Activated CD4-positive, alpha-beta T cell treated with anti-CD3 and anti-CD28 coated beads, Interleukin-2, amount 50 U/mL, for 48 hours (primary cell): ENCODE data around the gene DNAL4.

ENCODE experiments used
- DNase-seq, 2 experiments: peaks; one replicate each; pipeline ENCODE4 v3.0.0-alpha.2; 2020

DNAL4 gene, protein sequence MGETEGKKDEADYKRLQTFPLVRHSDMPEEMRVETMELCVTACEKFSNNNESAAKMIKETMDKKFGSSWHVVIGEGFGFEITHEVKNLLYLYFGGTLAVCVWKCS

GRCh38 chr22:38793721-38794466 is at the start of gene DNAL4:
Gene DNAL4 (minus strand): TSS chr22:38794143. CDS start chr22:38782731, 11,412 bp downstream.
- peak; percentile 94 to 96 for DNase-seq

GRCh38 chr22:38843201-38843656 is 49.3 kb upstream of the DNAL4 start:
- DNase-seq, result peak; percentile 55 to 62

DNA sequence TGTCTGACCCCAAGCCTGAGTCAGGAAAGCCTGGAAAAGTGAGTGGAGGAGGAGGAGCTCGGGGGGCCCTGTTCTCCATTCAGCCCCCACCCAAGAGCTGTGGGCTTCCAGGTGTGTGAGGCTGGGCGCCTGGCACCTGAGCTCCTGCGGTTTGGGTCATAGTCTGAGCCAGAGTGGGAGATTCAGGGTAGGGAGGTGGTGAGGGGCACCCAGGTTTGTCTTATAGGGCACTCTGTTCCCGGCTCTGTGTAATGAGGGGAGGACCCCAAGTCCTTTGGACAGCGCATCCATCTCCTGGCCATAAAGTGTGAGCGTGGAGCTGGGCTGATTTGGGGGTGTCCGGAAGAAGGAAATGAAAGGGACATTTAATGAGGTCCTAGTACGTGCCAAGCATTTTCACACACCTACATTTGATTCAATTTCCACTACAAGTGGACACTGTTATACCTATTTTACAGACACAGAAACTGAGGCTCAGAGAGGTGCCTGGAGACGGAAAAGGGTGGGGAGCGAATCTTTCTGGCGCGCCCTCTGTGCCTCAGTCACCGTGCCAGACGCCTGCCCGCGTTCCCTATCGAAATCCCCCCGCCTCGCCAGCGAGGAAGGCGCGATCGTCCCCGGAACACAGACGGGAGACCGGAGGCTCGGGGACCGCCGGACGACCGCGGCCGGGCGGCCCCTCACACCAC is 48.7 kb upstream of the DNAL4 start:
- no peak for DNase-seq

DNA sequence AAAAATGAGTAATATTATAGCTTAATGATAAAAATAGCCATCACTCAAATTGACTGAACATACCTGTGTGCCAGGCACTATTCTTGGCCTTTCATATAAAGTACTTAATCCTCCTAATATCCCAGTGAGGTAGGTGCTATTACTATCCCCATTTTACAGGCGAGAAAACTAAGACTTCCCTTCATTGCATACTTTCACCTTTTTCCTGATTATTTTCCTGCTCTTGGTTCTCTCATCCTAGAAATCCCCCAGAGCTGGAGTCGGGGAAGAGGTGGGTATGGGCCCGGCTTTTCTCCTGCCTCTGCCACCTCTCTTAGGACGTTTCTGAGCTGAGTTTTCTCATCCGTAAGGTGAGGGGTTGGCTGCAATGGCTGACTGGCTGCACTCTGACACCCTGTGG is 47.7 kb upstream of the DNAL4 start:
- DNase-seq, result no peak

- DNase-seq, result no peak
Measured at GRCh38 chr22:38841211-38841610, 47.3 kb upstream of the DNAL4 start.

- no peak for DNase-seq
Measured at GRCh38 chr22:38840129-38840528, 46.2 kb upstream of the DNAL4 start.

GRCh38 chr22:38839686-38840085 is 45.7 kb upstream of the DNAL4 start:
- DNase-seq, result no peak

DNA sequence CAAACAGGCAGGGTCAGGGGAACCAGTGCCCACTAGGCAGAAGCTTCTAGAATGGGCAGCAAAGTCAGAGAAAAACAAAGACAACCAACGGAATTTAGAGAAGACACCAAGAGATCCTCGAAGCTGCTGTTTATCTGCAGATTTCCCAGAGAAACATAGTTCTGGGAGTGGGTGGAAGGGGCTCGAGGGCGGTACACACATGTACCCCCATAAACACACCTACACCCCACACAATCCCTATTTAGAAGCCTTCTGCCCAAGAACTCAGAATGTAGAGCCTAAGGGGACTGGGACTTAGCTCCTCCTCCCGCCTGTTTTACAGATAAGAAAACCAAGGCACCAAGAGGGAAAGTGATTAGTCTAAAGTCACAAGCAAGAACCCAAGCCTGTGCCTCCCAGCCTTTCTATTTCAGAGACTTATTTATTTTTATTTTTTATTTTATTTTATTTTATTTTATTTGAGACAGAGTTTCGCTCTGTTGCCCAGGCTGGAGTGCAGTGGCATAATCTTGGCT is 43.5 kb upstream of the DNAL4 start:
- no peak for DNase-seq

GRCh38 chr22:38835888-38836301 is 42.0 kb upstream of the DNAL4 start:
- no peak for DNase-seq

GRCh38 chr22:38834991-38835390 is 41.0 kb upstream of the DNAL4 start:
- DNase-seq, result no peak

DNA sequence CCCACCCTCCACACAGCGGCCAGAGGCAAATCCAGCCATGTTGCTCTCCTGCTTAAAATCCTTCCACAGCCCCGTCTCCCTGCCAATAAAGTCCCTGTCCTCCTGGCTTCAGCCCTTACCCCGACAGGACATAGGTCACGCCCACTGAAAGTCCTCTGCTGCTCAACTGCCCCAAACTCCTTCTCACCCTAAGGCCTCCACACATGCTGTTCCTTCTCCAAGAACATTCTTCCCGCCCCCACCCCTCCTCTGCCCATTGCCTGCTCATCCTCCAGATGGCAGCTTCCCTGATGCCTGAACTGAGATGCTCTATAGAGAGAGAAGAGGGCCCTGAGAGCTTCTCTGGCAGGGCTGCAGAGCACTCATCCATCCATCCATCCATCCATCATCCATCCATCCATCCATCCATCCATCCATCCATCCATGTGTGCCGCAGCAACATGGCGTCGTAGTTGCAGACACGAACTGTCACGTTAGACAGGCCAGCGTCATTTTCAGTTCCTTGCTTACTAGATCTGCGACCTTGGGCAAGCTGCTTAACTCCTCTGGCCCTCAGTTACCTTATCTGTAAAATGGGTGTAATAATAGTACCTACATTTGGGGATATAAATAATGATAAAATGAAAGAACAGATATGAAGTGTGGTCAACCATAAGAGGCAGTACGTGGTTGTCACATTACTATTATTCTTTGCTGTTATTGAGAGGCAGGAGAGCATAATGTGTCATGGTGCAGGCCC is 40.4 kb upstream of the DNAL4 start:
- DNase-seq, result no peak

DNA sequence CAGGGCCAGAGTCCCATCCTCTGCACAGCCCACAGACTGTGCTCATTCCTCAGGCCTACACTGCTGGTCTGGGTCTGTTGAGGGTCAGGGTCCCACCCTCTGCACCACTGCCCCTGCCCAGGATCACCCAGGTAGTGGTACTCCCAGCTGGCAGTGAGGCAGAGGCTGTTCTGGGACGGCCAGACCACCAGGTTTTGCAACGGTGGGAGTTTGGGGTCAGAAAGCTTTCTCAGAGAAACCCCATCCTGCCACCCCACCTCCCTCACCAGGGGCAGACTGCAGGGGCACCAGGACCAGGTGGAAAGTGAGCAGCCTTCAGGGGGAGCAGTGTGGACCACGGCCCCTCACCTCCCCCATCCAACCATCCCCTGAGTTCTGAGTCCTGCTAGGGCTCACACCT is 39.1 kb upstream of the DNAL4 start:
- no peak for DNase-seq

GRCh38 chr22:38832005-38832978 is 38.3 kb upstream of the DNAL4 start:
- DNase-seq, result no peak

DNA sequence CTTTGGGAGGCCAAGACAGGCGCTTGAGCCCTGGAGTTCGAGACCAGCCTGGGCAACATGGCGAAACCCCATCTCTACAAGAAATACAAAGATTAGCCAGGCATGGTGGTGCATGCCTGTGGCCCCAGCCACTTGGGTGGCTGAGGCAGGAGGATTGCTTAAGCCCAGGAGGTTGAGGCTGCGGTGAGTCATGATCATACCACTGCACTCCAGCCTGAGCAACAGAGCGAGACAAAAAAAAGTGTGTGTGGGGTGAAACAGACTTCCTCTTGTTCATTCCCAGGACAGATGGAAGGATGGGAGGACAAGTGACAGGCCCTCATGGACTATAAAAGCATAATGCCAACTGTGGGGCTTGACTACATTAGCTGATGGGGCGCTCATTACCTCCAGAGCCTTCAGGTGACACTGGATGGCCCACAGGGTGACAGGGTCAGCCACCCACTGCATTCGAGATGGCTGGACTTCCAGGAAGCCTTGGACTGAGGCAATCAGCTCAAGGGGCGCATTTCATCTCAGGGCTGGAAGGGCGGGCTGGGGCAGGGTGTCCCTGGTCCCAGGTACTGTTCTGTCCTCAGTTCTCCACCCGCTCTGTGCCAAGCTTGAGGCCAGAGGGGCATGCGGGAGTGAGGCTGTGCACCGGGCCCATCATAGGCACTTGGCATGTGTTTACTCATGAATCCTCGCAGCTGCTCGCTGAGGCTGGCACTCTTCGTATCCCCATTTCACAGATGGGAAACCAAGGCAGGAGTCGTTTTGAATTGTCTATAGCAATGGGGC is 37.4 kb upstream of the DNAL4 start:
- no peak for DNase-seq

DNA sequence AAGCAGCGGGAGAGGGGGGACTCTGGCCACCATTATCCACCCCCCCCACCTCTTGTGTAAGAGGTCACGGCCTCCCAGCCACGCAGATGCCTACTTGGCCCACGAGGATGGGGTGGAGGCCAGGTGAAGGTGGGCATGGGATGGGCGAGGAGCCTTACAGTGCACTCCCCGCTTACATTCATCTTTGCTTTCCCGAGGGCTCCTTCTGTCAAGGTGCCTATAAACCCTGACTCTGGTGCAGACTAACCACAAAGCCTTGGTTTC is 36.8 kb upstream of the DNAL4 start:
- DNase-seq, result no peak

- DNase-seq, result no peak
Measured at GRCh38 chr22:38830026-38830844, 36.3 kb upstream of the DNAL4 start.

GRCh38 chr22:38829485-38829884 is 35.5 kb upstream of the DNAL4 start:
- DNase-seq, result no peak

DNA sequence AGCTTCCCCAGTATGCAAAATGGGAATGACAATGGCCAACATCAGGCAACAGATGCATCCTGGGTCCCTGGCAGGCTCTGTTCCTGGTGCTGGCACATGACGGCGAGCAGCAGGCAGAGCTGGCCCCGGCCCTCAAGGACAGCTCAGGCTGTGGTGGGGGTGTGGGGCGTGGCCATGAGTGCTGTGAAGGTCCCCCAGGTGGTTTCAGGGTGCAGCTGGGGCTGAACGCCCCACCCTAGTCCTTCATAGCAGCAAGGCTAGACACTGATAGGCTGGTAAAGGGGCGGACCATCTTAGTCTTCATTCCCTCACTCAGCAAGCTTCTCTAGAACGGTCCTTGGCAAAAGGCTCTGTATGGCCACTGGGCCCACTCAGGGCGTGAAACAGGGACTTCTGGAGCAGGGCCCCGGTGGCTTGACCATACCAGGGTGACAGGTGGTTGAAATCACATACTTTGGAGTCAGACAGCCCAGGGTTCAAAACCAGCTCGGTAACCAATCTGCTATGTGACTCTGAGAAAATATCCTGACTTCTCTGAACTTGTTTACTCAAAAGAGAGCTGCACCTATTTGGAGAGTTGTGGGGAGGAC is 34.8 kb upstream of the DNAL4 start:
- no peak for DNase-seq

DNA sequence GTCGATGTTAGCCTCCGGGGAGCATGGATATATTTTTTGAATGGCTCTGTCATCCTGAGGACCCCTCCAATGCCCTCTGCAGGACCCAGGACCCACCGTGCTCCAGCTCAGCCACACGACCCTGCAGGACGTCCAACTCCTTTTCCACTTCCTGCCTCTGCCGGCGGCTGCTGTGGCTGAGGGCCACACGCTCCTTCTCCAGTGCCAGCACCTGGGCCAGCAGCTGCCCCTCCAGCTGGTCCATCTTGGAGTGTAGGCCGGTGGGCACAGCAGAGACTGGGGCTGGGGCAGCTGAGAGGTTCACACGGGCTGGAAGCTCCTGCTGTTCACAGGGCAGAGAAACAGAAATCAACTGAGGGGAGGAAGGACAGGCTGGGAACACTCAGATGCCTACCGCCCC is 34.2 kb upstream of the DNAL4 start:
- DNase-seq, result no peak

GRCh38 chr22:38827510-38827909 is 33.6 kb upstream of the DNAL4 start:
- no peak for DNase-seq
